ENCODE data around the gene KLF15.
"Not testable (repeated sequence)": the region's sequence is repeated elsewhere in the genome, so short reads cannot be mapped to it uniquely, and the experiment has no call there.

KLF15 gene

DNA sequence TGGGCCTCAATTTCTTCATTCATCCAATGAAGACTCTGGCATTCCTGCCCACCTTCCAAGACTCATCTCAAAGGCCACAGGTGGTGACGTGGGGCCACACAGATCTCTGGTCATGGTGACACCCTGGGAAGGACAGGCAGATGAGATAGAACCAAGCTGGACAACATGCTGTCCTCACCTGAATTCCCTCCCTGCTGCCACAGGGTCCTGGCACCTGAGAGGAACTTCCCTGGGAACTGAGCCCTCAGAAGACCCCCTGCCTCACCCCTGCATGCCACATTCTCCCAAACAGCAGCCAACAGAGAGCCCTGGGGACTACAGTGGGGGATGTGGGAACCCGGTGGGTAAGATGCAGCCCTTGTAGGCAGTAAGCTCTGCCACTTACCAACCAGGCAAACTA, 10.7 kb downstream of the KLF15 start:
- no peak for DNase-seq (ENCODE audit: low read depth)

DNA sequence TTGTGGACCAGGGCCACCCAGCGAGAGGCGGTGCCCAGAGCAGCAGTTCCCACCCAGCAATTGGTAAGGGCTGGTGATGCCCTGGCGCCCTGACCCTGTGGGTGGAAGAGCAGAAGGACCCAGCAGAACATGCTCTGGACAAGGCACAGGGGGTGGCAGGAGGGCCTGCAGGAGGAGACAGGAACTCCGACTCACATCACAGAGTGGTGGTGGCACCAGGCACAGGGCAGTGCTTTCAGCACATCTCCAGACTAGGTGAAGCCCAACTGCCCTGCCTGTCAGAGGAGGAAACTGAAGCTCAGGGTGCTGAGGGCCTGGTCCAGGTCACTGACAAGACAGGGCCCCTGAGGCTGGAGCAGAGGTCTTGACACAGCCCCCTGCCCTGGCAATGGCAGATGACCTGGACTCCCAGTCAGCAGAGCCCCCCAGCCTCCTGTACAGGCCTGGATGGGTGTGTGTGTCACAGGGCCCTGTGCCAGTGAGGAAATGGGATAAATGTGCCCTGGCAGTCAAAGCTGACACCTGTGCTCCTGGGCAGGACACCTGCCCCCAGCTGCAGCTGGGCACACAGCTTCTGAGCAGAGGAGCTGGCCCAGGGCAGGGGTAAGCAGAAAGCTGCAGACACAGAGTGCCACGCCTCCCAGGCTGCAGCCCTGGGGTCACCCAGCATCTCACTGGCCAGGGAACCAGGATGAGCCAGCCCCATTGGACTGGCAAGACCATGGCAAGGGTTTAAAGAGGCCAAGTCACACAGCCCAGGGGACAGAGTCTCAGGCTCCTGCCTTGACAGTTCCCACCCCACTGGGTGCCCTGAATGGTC, 11.4 kb downstream of the KLF15 start:
- no peak for DNase-seq (ENCODE audit: low read depth)

GRCh38 chr3:126345231-126345630, 12.0 kb downstream of the KLF15 start:
- DNase-seq (ENCODE audit: low read depth), result no peak

DNA sequence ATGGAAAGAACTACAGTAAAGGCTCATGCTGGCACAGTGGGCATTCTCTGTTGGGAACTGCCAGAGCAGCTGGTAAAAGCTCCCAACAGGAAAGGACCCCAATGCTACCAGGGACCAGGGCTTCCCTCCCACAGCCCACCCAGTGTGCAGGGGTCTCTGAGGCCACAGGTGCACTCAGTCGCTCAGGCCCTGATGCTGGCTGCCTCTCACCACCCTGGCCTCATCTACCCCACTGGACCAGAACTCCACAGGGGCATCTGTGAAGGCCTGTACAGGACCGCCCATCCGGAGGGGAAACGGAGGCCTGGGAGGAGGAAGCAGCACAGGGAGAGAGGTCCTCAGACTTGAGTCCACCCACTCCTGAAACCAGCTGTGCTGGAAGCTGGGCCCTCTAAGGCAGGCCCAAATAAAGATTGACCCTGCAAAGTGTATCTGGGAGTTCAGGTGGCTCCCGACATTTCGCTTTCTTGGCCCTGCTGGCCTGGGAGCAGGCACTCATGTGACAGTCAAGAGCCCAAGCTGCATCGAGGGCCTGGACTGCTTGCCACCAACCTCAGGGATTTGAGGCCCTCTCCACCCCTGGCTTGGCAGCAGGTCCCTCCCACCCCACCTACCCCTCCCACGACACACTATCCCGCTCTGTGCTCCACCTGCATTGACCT, 12.7 kb downstream of the KLF15 start:
- DNase-seq (ENCODE audit: low read depth), result no peak

DNA sequence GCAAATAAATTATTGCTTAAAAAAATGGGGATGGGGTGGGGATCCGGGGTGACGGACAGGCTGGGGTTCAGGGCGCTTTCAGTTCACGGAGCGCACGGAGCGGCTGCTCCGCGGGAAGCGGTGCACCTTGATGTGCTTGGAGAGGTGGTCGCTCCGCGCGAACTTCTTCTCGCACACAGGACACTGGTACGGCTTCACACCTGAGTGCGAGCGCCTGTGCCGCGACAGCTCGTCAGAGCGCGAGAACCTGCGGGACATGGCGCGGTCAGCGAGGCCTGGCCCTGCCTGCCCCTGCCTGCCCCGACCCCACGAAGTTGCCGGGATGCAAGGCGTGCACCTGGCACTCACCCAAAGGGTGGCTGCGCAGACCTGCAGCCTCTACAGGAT, 13.6 kb downstream of the KLF15 start:
- DNase-seq (ENCODE audit: low read depth), result no peak

- no peak for DNase-seq (ENCODE audit: low read depth)
Observed at GRCh38 chr3:126342991-126343648, 14.1 kb downstream of the KLF15 start.

DNA sequence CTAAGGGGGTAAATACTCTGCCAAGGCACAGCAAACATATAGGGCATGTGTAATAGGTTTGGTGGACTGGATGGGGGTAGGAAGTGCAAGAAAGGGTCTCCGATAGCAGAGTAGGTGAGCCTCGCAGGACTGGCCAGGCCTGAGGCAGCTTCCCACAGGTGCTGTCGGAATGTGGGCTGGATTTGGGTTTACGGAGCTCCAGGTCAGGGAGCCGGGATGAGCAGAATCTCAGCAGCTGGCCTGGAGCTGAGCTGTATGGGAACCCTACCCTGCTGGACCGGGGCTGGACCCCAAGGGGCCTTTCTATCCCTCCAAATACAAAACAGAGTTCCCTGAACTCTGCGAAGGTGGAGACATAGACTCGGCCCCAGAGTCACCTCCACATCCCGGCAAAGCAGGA, 15.0 kb downstream of the KLF15 start:
- no peak for DNase-seq (ENCODE audit: low read depth)

DNA sequence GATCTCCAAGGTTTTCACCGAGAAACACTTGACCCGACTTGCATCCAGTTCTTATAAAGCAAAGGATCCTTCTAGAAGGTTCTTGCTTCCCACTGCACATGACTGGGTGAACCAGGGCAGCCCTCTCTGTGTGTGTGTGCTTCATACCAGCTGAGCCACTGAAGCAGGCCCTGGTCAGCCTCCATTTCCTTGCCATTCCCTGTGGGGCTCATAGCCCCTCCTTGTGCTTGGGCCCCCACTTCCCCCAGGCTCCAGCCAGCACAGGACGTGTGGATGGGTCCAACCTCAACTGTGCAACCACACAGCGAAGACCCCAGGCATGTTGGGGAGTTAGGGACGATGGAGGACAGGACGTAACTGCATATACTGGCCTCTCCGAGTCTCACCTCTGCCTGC, 15.5 kb downstream of the KLF15 start:
- DNase-seq (ENCODE audit: low read depth), result no peak

- no peak for DNase-seq (ENCODE audit: low read depth)
Observed at GRCh38 chr3:126340943-126341754, 16.1 kb downstream of the KLF15 start.

DNA sequence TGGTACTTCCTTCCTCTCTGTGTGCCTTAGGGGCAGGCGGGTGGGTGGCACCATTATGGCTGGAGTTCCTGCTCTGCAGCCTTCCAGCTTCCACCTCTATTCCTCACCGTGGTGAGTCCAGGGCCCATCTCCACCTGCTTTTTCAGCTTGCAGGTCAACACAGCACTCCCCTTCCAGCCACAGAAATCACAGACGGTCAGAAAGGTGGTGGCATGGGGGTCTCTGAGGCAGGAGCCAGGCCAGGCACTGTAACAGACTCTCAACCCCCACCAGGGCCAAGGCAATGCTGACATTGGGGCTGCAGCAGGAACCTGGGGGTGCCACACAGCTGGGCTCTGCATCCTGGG, 16.6 kb downstream of the KLF15 start:
- DNase-seq (ENCODE audit: low read depth), result no peak

GRCh38 chr3:126340081-126340511, 17.1 kb downstream of the KLF15 start:
- peak; percentile 45 for DNase-seq (ENCODE audit: low read depth)

DNA sequence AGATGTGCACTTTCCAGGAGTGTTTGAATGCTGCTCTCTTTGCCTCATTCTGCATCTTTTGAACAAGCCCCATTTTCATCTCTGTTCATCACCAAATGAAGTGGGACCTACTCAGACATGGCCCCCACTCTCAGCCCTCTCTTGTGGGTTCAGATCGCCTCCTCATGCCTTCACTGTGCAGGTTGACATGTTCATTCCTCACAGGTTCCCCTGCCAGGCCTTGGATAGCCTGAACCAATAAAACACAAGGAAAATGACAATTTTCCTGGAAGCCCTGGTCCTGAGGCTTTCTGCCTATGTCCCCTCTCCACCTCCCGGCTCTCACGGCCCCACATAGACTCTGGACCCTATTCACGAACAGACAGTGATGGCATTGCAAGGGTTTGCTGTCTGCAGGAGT, 17.7 kb downstream of the KLF15 start:
- DNase-seq (ENCODE audit: low read depth), result no peak

GRCh38 chr3:126338790-126339288, 18.4 kb downstream of the KLF15 start:
- DNase-seq (ENCODE audit: low read depth), result no peak

DNA sequence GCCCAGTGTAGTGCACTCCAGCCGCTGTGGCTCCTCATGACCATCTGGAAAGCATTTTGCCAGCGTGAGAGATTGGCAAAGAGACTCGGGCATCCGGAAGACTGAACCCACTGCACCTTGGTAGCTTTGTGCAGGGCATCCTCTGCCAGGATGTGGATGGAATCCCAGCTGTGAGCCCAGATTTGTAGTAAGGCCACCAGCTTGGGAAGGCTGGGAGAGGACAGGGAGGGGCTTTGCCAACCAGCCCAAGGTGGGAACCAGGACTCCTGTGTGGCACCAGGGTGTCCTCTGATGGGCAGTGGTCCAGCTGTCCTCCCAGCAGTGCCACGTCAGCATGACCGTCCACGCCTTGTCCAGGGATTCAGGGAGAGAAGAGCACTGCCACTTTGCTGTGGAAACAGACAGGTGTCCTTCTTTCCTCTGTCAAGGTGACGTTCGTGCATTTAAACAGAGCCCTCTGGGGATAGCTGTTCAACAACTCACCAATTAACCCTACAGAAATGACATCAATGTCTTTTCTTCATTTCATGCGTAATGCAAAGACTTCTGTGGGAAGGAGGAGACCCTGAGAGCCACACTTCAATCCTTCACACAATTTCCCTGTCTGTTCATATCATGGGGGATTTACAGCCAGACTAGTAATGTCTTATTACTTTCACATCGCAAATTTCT, 19.1 kb downstream of the KLF15 start:
- DNase-seq (ENCODE audit: low read depth), result no peak

DNA sequence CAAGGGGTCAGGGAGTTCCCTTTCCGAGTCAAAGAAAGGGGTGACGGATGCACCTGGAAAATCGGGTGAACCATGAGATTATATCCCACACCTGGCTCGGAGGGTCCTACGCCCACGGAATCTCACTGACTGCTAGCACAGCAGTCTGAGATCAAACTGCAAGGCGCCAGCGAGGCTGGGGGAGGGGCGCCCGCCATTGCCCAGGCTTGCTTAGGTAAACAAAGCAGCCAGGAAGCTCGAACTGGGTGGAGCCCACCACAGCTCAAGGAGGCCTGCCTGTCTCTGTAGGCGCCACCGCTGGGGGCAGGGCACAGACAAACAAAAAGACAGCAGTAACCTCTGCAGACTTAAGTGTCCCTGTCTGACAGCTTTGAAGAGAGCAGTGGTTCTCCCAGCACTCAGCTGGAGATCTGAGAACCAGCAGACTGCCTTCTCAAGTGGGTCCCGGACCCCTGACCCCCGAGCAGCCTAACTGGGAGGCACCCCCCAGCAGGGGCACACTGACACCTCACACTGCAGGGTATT, 25.3 kb downstream of the KLF15 start:
- DNase-seq (ENCODE audit: low read depth), result not testable (repeated sequence)

DNA sequence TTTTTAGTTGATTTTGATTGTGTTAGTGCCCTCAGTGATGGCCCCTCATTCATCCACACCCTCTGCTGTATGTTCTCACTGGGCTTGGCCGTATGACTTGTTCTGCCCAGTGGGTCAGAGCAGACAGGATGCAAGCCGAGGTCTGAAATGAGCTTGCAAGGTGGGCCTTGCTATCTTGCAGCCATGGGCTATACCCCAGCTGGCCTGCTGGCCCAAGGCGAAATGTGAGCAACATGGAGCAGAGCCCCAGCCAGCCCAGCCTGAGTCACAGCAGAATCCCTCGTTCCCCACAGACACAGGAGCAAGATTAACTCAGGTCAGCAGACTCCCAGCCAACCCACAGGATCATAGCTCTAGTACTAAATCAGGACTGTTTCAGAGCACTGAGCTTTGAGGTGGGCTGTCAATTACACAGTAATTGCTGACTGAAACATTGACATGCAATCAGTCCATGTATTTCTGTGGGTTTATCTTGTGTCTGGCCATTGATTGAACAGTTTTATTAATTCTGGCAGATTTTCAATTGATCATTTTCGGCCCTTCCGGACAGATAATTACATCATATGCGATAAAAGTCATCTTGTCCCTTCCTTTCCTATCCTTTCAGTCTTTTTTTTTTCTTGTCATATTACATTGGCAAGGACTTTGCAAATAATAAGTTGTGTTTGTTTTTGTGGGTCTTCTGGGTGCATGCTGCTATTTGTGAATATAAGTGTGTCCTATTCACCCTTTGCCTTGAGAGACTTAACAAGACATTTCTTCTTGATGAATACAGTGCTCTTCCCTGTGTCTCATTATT, 27.1 kb downstream of the KLF15 start:
- no peak for DNase-seq (ENCODE audit: low read depth)

- DNase-seq (ENCODE audit: low read depth), result no peak
Observed at GRCh38 chr3:126326629-126327028, 30.6 kb downstream of the KLF15 start.

GRCh38 chr3:126322181-126322967, 34.8 kb downstream of the KLF15 start:
- DNase-seq (ENCODE audit: low read depth), result no peak

GRCh38 chr3:126321490-126321889, 35.7 kb downstream of the KLF15 start:
- DNase-seq (ENCODE audit: low read depth), result no peak
